Thyroid gland (tissue), 4 donors: ENCODE measurements around the gene CKAP5. TPM values are rescaled to one million over a fixed set of nuclear protein-coding genes. Genes with fewer than 3 reads are reported as not detected.

ENCODE experiments used
- DNase-seq, 2 donors: peaks; one replicate each; pipeline ENCODE4 v3.0.0-alpha.2; 2019
- H3K27ac ChIP-seq, 3 donors: fragments of 200-600 bp; sonication (generic); 1 replicate in 2 of 3; 2 replicates in 1 of 3; pipeline ENCODE4 v1.5.1; 2016 to 2019; ENCODE audit warnings: mild to moderate bottlenecking in 1 of 3, moderate library complexity in 1 of 3
- H3K27me3 ChIP-seq: fragments of 200-600 bp; sonication (generic); one replicate; pipeline ENCODE4 v1.5.1; 2019
- H3K36me3 ChIP-seq, 2 donors: fragments of 200-600 bp; sonication (generic); one replicate each; pipeline ENCODE4 v1.5.1; 2016 to 2019
- H3K4me1 ChIP-seq, 2 donors: fragments of 200-600 bp; sonication (generic); one replicate each; pipeline ENCODE4 v1.5.1; 2017 to 2019
- H3K4me3 ChIP-seq, 3 donors: fragments of 200-600 bp; sonication (generic); replicated peaks in 1 of 3; 1 replicate in 2 of 3; 2 replicates in 1 of 3; pipeline ENCODE4 v1.5.1; 2016; ENCODE audit warnings: mild to moderate bottlenecking in 1 of 3
- H3K9me3 ChIP-seq: fragments of 200-600 bp; sonication (generic); one replicate; pipeline ENCODE4 v1.5.1; 2017
- POLR2A ChIP-seq, 2 donors: fragments of 450-650 bp; IDR thresholded peaks; one replicate each; pipeline ENCODE4 v1.6.1; 2017; ENCODE audit warnings: antibody characterized with exemption in 2 of 2, mild to moderate bottlenecking in 2 of 2, moderate library complexity in 1 of 2
- WGBS, 2 donors: methylation state at CpG; one replicate each; pipeline ENCODE4 v1.1.5; 2017; 5-methylcytosine and 5-hydroxymethylcytosine counted together
- intact Hi-C: fragments of 100-400 bp; cut with DNase I; formaldehyde crosslinking; loops from one replicate; pipeline ENCODE4 v1.15.1; 2023
- total RNA-seq, 4 donors: library from RNA; depleted of rRNA; stranded (reverse); fragments of >200 nt; gene quantifications; one replicate each; pipeline ENCODE4 v1.2.3, GENCODE V29; 2016
- TF ChIP-seq, protein P1 (sequence below), 6 experiments: fragments of 200-600 bp in 3 of 6; fragments of 450-650 bp in 3 of 6; sonication (generic) in 3 of 6; IDR thresholded peaks; one replicate each; pipeline ENCODE4 v1.5.1; 2016 to 2019; ENCODE audit warnings: antibody characterized with exemption in 6 of 6, mild to moderate bottlenecking in 2 of 6, inconsistent platforms in 1 of 6, moderate library complexity in 1 of 6

CKAP5 gene
- total RNA-seq, 4 donors from 2014 or later = 25.3 to 30.1 (median 26.8) TPM

DNA sequence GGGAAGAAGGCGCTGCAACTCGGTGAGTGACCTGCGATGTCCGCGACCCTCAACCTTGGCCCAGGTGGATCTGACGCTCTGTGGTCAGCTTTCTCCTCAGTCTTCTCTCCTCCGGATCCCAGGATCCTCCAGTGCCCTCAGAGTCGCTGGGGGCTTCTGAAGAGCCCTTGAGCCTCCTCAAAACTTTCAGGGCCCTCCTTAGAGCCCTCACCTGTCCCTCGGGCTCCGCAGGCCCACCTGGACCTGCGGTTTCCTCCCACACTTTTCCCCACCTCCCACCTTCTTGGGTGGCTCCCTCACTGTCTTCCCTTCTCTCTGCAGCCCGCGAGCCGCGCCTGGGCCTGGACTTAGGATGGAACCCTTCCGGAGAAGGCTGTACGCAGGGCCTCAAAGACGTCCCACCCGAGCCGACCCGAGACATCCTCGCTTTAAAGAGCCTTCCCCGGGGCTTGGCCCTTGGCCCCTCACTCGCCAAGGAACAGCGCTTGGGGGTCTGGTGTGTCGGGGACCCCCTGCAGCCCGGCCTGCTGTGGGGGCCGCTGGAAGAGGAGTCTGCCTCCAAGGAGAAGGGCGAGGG lies 144.9 kb downstream of the CKAP5 start:
- H3K4me3 ChIP-seq = peak overlapping the region; percentile 76 to 93 (median 89)
- 1% methylated on average over 29 of the region's 29 CpGs for WGBS, 2 donors
- H3K4me1 ChIP-seq = peaks cover 16 to 34% of the 10 kb centered on the region in 2 donors
- DNase-seq = no peak
- peak overlapping the region; percentile 86 to 92 (median 88) for H3K27ac ChIP-seq
- H3K27me3 ChIP-seq = no peaks in the 10 kb centered on the region
- intact Hi-C loops = no loop called here
- H3K9me3 ChIP-seq = no peaks in the 10 kb centered on the region
- peaks cover 28 to 34% of the 10 kb centered on the region in 2 donors for H3K36me3 ChIP-seq
- no peak for TF ChIP-seq POLR2A (IDR thresholded peaks at IDR 0.05)
- TF ChIP-seq, protein P1, sequence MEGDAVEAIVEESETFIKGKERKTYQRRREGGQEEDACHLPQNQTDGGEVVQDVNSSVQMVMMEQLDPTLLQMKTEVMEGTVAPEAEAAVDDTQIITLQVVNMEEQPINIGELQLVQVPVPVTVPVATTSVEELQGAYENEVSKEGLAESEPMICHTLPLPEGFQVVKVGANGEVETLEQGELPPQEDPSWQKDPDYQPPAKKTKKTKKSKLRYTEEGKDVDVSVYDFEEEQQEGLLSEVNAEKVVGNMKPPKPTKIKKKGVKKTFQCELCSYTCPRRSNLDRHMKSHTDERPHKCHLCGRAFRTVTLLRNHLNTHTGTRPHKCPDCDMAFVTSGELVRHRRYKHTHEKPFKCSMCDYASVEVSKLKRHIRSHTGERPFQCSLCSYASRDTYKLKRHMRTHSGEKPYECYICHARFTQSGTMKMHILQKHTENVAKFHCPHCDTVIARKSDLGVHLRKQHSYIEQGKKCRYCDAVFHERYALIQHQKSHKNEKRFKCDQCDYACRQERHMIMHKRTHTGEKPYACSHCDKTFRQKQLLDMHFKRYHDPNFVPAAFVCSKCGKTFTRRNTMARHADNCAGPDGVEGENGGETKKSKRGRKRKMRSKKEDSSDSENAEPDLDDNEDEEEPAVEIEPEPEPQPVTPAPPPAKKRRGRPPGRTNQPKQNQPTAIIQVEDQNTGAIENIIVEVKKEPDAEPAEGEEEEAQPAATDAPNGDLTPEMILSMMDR (IDR thresholded peaks at IDR 0.05) = peak in 1 of 6 experiments; percentile 2

DNA sequence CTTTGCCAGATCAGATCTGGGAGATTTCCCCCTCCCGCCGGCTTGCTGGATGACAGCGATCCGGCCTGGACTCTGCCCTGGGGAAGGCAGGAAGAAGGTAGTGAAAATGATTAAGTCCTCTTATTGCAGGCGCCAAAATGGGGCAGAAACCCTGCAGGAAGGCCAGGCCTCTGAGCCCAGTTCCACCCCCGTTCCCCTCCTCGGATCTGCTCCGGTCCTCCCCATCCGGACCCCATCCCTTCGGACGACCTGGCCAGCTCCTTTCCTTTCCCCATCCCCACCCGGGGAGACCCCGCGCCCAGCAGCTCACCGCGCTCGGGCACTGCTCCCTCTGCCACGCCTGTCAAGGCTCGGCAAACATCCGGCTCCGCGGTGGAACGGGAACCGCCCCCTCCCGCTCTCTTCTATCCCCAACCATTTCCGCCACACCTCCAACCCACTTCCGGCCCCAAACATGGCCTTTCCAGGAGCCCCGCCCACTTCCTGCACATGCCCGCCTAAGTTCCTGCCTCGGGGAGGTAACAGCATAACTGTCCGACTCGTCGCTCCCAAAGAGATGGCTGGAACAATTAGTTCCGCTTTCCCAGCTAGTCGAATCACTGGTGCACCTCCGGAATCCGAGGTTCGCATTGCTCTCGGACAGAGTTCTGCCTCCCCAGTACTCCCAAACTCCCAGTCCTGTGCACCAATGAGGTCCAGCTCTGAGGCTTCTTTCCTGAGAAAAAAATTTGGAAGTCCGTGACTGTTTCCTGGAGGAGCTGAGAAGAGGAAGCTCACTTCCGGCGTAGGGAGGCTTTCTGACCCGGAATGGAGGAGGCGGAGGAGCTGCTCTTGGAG lies 145.6 kb downstream of the CKAP5 start, which contains the start of the genes ARHGAP1 and ZNF408:
Gene ARHGAP1, minus strand, starts transcription at position 379 of the 837 bp plus-strand sequence. CDS start 4,512 bp downstream, outside the sequence.
Gene ZNF408, plus strand, starts transcription at position 791 of the 837 bp plus-strand sequence. Its CDS starts 17 bp downstream, at position 808.
- TF ChIP-seq POLR2A (IDR thresholded peaks at IDR 0.05) = peak in 1 of 2 donors; percentile 73
- TF ChIP-seq, protein P1 (IDR thresholded peaks at IDR 0.05) = peak in 1 of 6 experiments; percentile 5
- Histone ChIP-seq H3K27ac (peak within 1 kb of the TSS; percentile 86 to 92 (median 88)), H3K36me3 (peaks cover 26 to 30% of the 10 kb centered on the region in 2 donors), H3K4me3 (peak within 1 kb of the TSS; percentile 76 to 93 (median 89)), H3K27me3 (no peaks in the 10 kb centered on the region), H3K4me1 (peaks cover 16 to 34% of the 10 kb centered on the region in 2 donors), H3K9me3 (no peaks in the 10 kb centered on the region)
- 0% methylated on average over 34 to 44 of the region's 44 CpGs for WGBS, 2 donors
- DNase-seq = peak; percentile 99 to 100
- intact Hi-C loops = no loop called here

DNA sequence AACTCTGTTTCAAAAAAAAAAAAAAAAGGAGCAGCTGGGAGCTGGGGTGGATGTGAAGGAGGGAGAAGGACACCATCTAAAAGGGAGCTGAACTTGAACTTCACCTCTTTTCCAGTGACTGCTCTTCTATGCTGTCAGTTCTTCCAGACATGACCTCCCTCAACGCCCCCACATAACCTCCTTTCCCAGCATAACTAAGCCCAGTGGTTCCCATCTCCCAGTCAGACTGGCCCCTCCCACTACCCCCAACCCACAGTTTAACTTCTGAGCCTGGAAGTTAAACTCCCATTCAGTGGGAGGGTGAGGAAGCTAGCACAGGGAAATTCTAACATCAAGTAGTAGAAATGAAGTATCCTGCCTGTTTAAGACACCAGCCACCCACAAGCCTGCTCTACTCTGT lies 147.5 kb downstream of the CKAP5 start:
- H3K4me1 ChIP-seq = peaks cover 16 to 34% of the 10 kb centered on the region in 2 donors
- no peak for DNase-seq
- no peaks in the 10 kb centered on the region for H3K27me3 ChIP-seq
- H3K36me3 ChIP-seq = peaks cover 23 to 27% of the 10 kb centered on the region in 2 donors
- H3K4me3 ChIP-seq = no peak overlapping the region
- H3K9me3 ChIP-seq = no peaks in the 10 kb centered on the region
- intact Hi-C loops = no loop called here
- no peak for TF ChIP-seq POLR2A (IDR thresholded peaks at IDR 0.05)
- no peak overlapping the region for H3K27ac ChIP-seq
- 70 to 89% methylated on average over 1 of the region's 1 CpG for WGBS, 2 donors

DNA sequence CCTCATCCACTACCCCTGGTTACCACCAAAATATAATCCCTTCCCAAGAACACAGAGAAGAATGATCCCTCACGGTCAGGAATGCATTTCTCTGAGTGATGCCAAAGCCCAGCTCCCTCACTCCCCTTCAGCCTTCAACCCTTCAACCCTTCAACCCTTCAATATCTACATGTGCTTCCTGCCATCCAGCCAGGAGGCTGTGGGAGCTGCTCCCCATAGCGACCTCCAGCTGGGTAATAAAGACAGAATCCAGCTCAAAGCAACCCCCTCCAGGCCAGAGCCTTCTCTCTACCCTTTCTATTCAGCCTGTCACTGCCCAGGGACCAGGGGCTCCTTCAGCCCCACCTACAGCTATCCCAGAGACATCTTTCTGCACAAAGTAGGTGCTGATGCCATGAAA lies 148.4 kb downstream of the CKAP5 start:
- H3K27ac ChIP-seq = peak overlapping the region in 2 of 3 donors; percentile 28 to 31
- peaks cover 16 to 34% of the 10 kb centered on the region in 2 donors for H3K4me1 ChIP-seq
- no peaks in the 10 kb centered on the region for H3K27me3 ChIP-seq
- no peak overlapping the region for H3K4me3 ChIP-seq
- intact Hi-C loops = no loop called here
- WGBS, 2 donors = 41 to 46% methylated on average over 2 of the region's 2 CpGs
- TF ChIP-seq, protein P1 (IDR thresholded peaks at IDR 0.05) = no peak
- TF ChIP-seq POLR2A (IDR thresholded peaks at IDR 0.05) = no peak
- DNase-seq = no peak
- H3K36me3 ChIP-seq = peaks cover 18 to 25% of the 10 kb centered on the region in 2 donors
- H3K9me3 ChIP-seq = no peaks in the 10 kb centered on the region

DNA sequence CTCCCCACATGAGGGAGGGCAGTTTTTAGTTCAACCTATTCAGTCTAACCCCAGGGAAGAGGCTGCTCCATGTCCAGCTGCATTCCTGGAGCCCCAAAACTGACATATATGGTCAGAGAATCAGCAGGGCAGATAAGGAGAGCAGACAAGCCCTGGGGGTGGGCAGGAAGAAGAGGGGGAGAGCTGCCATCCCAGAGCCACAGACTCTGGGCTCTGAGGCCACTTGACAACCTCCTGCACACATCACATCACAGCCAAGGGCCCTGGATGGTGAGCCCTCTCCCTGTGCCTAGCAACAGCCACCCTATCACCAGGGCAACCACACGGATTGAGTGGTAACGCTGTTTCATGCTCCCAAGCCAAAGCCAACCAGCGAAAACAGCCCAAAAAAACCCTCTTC lies 148.8 kb downstream of the CKAP5 start:
- H3K36me3 ChIP-seq = peaks cover 18 to 23% of the 10 kb centered on the region in 2 donors
- H3K9me3 ChIP-seq = no peaks in the 10 kb centered on the region
- peak overlapping the region in 1 of 3 donors; percentile 28 for H3K27ac ChIP-seq
- H3K4me1 ChIP-seq = peaks cover 16 to 34% of the 10 kb centered on the region in 2 donors
- 24 to 32% methylated on average over 3 of the region's 3 CpGs for WGBS, 2 donors
- H3K27me3 ChIP-seq = no peaks in the 10 kb centered on the region
- no peak overlapping the region for H3K4me3 ChIP-seq
- no peak for TF ChIP-seq POLR2A (IDR thresholded peaks at IDR 0.05)
- TF ChIP-seq, protein P1 (IDR thresholded peaks at IDR 0.05) = no peak
- intact Hi-C loops = no loop called here
- no peak for DNase-seq
